Adrenal gland (tissue), 5 donors: ENCODE measurements around the gene C20orf202.

Source experiments
- POLR2A ChIP-seq, 2 donors: fragments of 450-650 bp; IDR thresholded peaks; one replicate each; pipeline ENCODE4 v1.6.1; 2017; ENCODE audit warnings: antibody characterized with exemption in 2 of 2, mild to moderate bottlenecking in 2 of 2, moderate library complexity in 1 of 2
- TF ChIP-seq, protein P1 (sequence below), 6 experiments: fragments of 450-650 bp in 4 of 6; fragments of 200-600 bp in 2 of 6; sonication (generic) in 1 of 6; IDR thresholded peaks; 1 replicate in 5 of 6; 2 replicates in 1 of 6; pipeline versions ENCODE4 v1.5.1 to v1.8.0; 2016 to 2021; ENCODE audit warnings: antibody characterized with exemption in 6 of 6, mild to moderate bottlenecking in 2 of 6, moderate library complexity in 1 of 6
- donor health status: DM: no; HTN: no; CAD: no.

DNA sequence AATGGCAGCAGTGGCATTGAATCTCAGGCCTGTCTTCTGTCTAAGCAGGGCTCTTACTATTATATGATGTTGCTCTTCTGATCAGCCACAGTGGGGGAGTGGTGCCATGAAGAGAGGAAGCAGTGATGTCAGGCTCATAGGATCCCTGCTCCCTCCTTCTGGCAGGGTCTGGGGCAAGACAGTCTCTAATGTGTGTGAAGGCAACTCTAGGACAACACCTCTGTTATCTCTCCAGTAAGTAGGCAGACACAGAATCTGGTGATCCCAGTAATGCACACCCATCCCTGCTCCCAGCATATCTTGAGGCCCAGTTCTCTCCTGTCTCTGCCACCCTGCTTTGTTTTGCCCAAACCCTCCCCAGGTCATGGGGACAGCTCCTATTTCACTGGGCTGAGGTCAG is 8.8 kb downstream of the C20orf202 start:
- TF ChIP-seq, protein P1, sequence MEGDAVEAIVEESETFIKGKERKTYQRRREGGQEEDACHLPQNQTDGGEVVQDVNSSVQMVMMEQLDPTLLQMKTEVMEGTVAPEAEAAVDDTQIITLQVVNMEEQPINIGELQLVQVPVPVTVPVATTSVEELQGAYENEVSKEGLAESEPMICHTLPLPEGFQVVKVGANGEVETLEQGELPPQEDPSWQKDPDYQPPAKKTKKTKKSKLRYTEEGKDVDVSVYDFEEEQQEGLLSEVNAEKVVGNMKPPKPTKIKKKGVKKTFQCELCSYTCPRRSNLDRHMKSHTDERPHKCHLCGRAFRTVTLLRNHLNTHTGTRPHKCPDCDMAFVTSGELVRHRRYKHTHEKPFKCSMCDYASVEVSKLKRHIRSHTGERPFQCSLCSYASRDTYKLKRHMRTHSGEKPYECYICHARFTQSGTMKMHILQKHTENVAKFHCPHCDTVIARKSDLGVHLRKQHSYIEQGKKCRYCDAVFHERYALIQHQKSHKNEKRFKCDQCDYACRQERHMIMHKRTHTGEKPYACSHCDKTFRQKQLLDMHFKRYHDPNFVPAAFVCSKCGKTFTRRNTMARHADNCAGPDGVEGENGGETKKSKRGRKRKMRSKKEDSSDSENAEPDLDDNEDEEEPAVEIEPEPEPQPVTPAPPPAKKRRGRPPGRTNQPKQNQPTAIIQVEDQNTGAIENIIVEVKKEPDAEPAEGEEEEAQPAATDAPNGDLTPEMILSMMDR (IDR thresholded peaks at IDR 0.05): no peak
- no peak for TF ChIP-seq POLR2A (IDR thresholded peaks at IDR 0.05)
